GM21528 (cell line): ENCODE data around the gene CAPN7.
"Not testable (repeated sequence)": the region's sequence is repeated elsewhere in the genome, so short reads cannot be mapped to it uniquely, and the experiment has no call there.

Experiments
- ATAC-seq: cut with Tn5 transposase; IDR thresholded peaks from one replicate; pipeline ENCODE4 v1.9.1; 2021; ENCODE audit warnings: mild to moderate bottlenecking, moderate library complexity; ENCODE audit not compliant: unreplicated experiment, low FRiP score

Gene CAPN7

DNA sequence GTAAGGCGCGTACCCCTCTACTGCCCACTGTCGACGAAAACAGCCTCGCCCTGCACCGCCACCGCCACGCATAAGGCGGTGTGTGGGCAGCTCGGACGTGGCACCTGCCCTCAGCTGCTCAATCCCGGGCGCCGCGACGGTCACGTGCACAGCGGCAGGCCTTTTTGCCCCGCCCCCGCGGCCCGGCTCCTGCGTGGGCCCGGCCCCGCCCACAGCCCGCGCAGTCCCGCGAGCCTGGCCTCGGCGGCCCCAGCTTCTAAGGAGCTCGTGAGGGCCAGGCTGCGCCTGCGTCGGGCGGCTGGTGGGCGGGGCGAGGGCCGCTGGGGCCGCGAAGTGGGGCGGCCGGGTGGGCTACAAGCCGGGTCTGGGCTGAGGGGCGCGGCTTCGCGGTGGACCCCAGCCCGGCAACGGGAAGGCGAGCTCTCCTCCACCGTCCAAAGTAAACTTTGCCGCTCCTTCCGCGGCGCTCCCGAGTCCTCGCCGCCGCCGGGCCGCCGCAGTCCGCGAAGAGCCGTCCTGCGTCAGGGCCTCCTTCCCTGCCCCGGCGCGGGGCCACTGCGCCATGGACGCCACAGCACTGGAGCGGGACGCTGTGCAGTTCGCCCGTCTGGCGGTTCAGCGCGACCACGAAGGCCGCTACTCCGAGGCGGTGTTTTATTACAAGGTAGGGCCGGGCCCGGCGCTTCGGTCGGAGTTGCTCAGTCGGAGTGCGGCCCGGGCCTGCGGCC, at the start of gene CAPN7:
TSS of gene CAPN7 (plus strand) at position 313 of the 728 bp plus-strand sequence. CDS start at position 563, 250 bp downstream.
- peak; percentile 89 for ATAC-seq

DNA sequence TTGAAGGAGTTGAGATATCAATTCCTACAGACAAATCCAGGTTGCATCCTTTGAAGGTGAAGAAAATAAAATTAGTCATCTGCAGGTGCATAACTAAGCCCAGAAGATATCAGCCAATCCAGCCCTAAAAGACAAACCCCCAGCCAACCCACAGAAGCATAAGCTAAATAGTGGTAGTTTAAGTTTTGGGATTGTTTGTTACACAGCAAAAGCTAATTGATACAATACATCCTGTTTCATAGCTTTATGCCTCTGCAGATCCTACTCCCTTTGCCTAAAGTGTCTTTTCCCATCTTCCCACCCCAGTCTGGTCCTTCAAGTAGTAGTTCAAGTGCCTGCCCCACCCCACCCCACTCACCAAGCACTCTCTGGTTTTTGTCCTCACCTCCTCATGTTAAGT, 48.6 kb upstream of the CAPN7 start:
- ATAC-seq, result no peak

DNA sequence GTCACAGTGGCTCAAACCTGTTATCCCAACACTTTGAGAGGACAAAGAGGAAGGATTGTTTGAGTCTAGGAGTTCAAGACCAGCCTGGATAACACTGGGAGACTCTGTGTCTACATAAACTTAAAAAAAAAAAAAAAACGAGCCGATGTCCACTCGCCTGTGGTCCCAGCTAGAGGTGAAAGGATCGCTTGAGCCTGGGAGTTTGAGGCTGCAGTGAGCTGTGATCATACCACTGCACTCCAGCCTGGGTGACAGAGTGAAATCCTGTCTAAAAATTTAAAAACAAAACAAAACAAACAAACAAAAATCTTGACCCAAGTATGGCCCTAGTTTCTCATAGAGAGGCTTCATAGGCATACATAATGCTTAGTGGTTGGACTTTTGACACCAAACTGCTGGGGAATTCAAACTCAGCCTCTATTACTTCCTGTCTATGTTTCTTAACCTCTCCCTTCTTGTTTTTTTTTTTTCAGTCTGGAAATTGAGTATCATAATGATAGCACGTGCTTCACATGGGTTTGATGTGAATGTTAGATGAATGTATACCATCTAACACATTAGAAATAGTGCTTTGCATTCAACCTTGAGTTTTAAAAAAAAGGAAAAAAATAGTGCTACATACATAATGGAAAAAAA, 46.4 kb upstream of the CAPN7 start:
- ATAC-seq, result no peak

DNA sequence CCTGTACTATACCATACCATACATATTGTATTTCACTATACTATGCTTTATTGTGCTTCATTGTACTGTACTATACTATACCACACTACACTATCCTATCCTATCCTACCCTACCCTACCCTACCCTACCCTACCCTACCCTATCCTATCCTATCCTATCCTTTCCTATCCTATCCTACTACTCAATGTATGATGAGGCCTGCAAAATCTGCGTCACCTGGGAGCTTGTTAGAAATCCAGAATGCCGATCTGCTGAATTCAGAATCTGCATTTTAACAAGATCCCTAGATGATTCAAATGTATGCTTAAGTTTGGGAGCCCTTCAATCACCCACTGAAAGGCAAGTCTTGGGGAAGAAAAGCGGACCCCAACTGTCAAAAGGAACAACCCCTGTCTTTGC, 45.4 kb upstream of the CAPN7 start:
- ATAC-seq, result no peak

DNA sequence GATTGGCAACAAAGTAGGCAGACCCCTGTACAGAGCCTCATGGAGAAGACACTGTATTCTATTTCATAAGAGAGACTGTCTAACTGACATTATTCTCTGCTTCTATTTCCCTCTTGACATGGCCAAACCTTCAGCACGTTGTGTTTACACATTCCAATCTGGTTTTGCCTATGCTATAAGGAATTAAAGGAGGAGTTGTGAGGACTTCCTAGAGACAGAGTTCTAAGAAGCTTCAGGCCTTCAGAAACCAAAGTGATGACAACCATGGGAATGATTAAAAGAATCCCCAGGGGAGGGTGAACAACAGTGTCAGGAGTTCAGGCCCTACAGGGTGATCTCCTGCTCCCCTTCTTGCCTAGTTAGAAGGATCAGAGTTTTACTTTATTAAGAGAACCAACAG, 44.9 kb upstream of the CAPN7 start:
- ATAC-seq, result no peak

DNA sequence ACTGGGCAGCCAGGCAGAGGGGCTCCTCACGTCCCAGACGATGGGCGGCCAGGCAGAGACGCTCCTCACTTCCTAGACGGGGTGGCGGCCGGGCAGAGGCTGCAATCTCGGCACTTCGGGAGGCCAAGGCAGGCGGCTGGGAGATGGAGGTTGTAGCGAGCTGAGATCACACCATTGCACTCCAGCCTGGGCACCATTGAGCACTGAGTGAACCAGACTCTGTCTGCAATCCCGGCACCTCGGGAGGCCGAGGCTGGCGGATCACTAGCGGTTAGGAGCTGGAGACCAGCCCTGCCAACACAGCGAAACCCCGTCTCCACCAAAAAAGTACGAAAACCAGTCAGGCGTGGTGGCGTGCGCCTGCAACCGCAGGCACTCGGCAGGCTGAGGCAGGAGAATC, 42.4 kb upstream of the CAPN7 start:
- ATAC-seq, result not testable (repeated sequence)

DNA sequence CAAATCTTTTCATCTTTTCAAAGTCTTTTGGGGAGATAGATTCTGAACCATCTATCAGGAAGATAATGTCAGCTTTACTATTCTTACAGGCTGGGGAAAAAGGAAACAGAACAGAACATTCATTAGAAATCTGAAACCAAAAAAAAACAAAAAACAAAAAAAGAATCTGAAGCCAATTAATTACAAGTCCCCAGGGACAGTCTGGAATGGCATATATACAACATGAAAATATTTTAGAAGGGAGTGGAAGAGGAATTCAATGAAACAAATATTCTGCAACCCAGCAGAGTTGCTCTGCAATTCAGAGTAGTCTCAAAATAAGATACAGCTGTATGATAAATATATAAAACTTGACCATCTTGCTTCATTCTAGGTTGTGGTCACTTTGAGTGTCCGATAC, 41.7 kb upstream of the CAPN7 start:
- no peak for ATAC-seq

DNA sequence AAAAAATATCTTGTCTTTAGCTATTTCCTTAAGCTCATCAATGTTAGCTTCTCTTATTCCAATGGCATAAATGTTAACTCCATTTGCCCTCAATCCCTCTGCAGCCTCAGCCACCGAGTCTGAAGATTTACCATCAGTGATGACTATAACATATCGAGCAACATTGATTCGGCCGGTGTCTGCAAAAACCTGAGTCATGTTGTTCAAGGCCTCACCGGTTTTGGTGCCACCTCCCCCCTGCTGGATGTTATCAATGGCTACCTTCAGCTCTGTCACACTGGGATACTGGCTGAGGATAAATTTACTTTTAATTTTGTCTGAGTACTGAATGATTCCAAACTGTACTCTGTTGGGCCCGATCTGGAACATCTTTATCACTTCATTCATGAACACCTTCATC, 41.0 kb upstream of the CAPN7 start:
- ATAC-seq, result no peak

DNA sequence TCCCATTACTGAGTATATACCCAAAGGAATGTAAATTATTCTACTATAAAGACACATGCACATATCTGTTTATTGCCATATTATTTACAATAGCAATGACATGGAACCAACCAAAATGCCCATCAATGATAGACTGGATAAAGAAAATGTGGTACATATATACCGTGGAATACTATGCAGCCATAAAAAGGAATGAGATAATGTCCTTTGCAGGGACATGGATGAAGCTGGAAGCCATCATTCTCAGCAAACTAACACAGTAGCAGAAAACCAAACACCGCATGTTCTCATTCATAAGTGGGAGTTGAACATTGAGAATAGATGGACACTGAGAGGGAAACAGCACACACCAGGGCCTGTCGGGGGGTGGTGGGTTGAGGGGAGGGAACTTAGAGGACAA, 39.7 kb upstream of the CAPN7 start:
- not testable (repeated sequence) for ATAC-seq

DNA sequence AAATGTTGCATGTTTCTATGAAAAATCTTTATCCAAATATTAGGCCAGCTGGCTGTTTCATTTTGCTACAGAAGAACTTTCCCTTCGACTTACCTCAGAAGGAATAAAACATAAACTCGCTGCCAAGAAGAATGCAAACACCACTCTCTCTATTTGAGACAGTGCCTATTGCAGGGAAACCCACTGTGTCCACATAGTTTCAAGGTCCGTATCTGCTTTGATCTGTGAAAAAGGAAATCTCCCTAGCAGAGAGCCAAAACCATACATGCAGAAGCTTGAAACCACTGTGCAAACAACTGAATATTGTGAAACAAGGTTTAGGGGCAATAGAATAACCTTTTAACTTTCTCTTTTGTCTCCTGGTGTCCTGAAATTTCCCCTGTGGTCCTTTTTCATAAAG, 35.0 kb upstream of the CAPN7 start:
- no peak for ATAC-seq

DNA sequence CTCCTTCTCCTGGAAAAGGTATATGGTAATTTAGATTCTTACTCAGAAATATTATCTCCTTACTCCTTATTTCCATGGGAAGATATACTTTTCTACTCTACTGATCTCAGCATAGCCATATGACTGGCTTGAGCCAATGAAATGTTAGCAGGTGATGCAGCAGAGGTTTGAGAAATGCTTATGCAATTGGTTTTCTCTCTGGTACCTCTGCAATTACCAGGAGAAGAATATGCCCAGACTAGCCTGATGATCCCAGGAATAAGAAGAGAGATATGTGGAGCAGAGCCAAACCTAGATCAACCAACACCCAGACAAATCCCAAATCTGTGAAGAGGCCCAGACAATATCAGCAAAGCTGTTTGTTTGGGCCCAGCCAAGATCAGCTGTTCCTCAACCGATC, 33.2 kb upstream of the CAPN7 start:
- ATAC-seq, result no peak

DNA sequence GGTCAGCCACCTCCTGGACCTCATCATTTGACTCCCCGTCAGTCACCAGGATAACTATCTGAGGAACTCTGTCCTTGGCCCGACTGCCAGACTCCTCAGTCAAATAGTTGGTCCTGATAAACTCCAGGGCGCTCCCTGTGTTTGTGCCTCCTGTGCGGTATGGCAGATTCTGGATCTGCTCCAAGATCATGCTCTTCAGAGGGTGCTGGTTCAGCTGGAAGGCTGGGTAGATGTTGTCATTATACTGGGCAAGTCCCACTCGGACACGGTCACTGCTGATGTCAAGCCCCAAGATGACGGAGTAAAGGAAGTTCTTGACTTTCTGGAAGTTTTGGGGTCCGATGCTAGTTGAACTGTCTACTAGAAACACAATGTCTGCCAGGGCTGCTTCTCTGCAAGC, 31.1 kb upstream of the CAPN7 start:
- ATAC-seq, result no peak

DNA sequence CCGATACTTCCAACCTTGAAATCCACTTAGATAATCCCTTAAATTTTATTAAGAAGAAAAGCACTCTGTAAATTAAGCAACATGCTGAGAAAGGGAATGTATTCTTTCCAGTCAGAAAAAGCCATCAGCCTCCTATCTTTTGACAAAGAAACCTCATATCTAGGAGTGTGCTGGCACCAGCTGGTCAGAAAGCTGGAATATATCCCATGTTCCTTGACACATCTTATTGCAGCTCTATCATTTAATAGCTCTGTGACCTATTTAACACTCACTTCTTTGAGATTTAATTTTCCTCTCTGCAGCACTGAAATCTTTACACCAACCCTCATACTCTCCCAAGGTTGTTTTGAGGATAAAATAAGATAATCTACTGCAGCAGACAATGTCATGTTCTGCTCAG, 30.4 kb upstream of the CAPN7 start:
- no peak for ATAC-seq

DNA sequence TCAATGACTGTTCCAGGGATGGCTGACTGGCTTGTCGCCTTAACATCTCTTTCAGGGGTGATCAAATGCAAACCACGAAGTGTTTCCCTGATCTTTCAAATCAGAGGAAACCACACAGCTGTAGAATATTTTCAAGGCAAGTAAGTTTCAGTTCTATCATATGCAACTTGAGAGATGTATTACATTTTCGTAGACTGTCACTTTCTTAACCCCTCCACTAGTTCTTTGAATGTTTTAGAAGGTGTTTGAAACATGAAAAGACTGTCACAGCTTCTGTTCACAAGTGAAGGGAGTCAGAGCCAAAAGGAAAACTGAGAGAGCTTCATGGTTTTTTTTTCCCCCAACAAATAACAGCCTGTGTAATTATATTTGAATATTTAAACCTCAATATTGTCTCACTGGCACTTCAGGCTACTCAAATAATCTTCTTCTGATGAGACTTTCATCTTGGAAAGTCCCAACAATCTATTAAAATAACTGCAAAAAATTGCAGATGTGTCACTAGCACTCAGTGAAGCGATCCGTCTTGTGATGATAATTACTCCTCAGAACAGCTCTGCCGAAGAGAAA, 25.9 kb upstream of the CAPN7 start:
- ATAC-seq, result peak; percentile 63

DNA sequence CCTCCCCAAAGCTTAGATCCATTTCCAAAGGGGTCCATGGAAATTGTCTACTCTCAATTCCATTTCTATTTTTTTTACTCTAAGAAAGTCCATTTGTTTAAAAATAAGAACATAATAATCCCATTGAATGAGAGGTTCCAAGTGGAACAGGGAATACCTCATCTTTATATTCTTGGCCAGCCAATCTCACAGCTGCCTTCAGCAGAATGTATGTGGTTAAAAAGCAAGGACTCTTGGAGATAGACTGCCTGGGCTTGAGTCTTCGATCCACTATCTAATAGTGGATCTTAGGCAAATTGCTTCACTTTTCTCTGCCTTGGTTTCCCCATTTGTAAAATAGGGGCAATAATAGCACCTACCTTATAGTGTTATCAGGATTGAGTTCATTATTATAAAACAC, 24.5 kb upstream of the CAPN7 start:
- no peak for ATAC-seq

DNA sequence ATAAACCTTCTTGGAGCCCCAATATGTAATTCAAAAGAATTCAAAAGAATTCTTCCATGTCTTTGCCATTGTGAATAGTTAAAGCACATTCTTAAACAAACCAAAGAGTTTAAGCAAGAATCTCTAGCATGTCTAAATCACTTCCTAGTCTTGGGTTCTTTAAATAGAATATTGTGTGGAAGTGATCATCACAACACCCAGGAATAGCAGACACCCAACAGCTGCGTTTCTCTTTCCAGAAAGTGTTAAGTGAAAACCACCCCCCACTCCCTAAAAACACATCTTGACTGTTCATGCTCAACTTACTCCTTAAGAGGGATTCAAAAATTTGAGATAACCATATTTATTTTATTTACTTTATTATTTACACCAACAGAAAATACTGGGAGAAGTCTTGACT, 24.1 kb upstream of the CAPN7 start:
- ATAC-seq, result no peak

DNA sequence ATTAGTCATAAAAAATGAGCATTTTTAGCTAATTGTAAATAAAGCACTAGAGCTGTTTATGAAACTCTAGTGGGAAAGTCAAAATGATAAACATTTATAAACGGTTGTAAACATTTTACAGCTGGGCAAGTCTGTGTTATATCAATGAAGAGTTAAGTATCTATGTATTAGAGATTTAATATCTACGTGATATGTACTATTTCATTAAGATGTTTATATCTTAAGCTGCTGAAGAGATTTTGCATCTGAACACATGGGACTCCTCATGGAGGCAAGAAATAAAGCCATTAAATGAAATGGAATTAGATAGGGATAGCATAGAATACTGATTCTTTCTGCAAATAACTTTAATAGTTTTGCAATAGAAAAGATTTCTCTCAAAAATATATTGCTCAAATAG, 23.0 kb upstream of the CAPN7 start:
- ATAC-seq, result no peak

DNA sequence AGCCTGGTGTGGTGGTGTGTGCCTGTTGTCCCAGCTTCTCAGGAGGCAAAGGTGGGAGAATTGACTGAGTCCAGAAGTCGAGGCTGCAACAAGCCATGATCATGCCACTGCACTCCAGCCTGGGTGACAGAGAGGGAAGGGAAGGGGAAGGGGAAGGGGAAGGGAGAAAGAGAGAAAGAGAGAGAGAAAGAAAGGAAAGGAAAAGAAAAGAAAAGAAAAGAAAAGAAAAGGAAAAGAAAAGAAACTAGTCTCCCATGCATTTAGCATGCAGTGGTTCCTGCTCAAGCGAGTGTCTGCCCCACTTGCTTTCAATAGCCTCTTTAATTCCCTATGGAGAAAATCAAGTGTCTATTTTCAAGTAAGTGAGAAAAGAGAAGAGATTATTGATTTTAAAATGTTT, 20.6 kb upstream of the CAPN7 start:
- no peak for ATAC-seq

DNA sequence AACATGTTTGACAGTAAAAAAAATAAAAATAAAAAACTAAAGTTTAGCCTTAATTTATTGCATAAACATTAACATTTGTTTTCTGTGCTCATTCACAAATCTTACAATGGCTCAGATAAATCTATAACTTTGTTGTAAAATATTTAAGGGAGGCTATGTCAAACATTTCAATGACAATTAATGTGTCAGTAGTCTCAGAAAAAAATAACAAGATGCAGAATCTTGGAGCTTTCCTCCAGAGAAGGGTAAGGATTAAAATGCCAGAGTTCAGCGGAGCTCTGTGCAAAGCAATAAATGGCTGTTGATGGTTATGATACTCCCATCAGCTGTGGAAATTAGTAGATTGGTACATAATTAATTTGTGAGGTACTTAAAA, 20.0 kb upstream of the CAPN7 start:
- ATAC-seq, result no peak

DNA sequence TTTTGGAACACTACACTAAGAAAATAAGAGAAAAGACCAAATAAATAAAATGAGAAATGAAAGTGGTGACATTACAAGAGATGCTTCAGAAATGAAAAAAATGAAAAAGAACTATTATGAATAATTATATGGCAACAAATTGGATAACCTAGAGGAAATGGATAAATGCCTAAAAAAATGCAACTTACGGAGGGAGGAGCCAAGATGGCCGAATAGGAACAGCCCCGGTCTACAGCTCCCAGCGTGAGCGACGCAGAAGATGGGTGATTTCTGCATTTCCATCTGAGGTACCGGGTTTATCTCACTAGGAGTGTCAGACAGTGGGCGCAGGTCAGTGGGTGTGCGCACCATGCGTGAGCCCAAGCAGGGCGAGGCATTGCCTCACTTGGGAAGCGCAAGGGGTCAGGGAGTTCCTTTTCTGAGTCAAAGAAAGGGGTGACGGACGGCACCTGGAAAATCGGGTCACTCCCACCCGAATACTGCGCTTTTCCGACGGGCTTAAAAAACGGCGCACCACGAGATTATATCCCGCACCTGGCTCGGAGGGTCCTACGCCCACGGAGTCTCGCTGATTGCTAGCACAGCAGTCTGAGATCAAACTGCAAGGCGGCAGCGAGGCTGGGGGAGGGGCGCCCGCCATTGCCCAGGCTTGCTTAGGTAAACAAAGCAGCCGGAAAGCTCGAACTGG, 19.4 kb upstream of the CAPN7 start:
- ATAC-seq, result not testable (repeated sequence)

DNA sequence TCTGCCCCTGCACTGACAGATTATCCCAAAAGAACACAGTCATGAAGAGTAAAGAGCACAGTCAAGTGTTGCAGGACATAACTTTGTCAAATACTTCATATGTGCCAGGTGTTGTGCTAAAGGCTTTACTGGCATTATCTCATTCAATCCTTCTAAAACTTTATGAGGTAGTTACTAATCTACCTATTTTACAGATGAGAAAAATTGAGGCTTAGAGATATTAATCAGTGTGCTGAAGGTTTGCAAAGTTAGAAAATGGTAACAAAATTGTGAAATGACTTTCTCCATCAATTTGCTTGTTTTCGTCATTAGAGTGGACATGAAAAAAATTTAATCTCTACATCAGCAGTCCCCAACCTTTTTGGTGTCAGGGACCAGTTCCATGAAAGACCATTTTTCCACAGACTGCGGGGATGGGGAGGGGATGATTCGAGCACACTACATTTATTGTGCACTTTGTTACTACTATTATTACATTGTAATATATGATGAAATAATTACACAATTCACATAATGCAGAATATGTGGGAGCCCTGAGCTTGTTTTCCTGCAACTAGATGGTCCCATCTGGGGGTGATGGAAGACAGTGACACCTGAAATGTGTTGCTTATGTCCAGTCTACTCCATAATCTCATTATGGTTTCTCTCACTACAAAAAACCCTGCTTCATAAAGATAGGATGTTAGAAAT, 8.6 kb upstream of the CAPN7 start:
- no peak for ATAC-seq
